Limb (tissue), 2 donors: ENCODE measurements around the gene RNF112.

ENCODE experiments used
- DNase-seq, 2 donors: peaks; one replicate each; pipeline ENCODE4 v3.0.0-alpha.2; 2016; ENCODE audit errors: extremely low spot score in 2 of 2

RNF112 gene

GRCh38 chr17:19375732-19376131 lies 35.3 kb upstream of the RNF112 start:
- DNase-seq = no peak

DNA sequence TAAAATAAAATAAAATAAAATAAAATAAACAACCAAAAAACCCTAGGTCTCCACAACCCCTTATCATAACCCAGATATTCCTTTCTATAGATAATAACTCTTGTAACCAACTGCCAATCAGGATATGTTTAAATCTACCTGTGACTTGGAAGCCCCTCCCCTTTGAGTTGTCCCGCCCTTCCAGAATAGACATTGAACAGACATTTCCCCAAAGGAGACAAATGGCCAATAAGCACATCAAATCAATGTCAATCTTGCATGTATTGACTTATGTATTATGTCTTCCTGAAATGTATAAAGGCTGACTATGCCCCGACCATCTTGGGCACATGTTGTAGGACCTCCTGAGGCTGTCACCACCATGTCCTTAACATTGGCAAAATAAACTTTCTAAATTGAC lies 34.2 kb upstream of the RNF112 start:
- no peak for DNase-seq

DNA sequence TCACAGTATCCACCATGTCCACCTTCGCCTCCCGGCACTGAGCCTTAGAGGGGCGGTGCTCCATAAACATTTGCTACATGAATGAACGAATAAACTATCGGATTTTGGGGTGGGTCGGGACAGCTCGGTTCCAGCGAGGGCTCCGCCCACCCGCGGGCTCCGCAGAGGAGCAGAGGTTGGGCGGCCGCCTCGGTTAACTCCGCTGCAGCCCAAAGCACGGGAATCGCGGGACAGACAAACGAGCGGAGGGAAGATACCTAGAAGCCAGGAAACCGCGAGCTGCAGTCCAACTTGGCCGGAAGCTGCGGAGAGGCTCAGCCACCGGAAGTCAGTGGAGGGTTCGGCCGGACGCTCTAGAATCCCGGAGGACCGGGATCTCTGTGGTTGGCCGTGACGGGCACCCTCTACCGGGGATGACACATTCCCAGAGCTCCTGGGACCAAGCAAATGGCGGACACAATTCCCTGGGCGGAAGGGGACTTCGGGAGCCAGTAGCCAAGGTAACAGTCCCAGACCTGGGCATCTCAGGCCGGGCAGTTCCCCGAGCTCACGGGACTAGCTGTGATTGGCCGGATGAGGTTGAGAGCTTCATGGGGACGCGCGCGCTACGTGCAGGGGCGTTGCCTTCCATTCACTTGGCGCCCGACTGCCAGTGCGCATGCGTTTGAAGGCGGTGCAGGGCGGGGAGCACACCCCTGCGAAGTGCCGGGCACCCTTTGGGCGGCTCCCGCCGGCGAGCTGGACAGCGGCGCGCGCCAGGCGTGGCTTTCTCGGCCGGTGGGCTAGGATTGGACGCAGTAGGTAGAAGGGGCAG lies 33.2 kb upstream of the RNF112 start:
- DNase-seq = peak; percentile 99

- no peak for DNase-seq
These were observed 32.3 kb upstream of the RNF112 start, which contains the start of gene MAPK7 for GRCh38 chr17:19378416-19379360. MAPK7 (plus strand) TSS chr17:19378498; CDS start chr17:19378901, 403 bp downstream.

- DNase-seq = no peak
These were observed 31.5 kb upstream of the RNF112 start for GRCh38 chr17:19379361-19380065.

GRCh38 chr17:19380481-19381301 lies 30.3 kb upstream of the RNF112 start:
- DNase-seq = no peak

DNA sequence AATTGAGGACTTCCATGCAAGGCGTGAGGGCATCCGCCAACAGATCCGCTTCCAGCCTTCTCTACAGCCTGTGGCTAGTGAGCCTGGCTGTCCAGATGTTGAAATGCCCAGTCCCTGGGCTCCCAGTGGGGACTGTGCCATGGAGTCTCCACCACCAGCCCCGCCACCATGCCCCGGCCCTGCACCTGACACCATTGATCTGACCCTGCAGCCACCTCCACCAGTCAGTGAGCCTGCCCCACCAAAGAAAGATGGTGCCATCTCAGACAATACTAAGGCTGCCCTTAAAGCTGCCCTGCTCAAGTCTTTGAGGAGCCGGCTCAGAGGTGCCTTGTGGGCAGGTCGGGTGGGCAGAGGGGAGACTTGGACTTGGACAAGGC lies 29.7 kb upstream of the RNF112 start:
- no peak for DNase-seq

GRCh38 chr17:19381741-19382444 lies 29.1 kb upstream of the RNF112 start:
- DNase-seq = no peak

DNA sequence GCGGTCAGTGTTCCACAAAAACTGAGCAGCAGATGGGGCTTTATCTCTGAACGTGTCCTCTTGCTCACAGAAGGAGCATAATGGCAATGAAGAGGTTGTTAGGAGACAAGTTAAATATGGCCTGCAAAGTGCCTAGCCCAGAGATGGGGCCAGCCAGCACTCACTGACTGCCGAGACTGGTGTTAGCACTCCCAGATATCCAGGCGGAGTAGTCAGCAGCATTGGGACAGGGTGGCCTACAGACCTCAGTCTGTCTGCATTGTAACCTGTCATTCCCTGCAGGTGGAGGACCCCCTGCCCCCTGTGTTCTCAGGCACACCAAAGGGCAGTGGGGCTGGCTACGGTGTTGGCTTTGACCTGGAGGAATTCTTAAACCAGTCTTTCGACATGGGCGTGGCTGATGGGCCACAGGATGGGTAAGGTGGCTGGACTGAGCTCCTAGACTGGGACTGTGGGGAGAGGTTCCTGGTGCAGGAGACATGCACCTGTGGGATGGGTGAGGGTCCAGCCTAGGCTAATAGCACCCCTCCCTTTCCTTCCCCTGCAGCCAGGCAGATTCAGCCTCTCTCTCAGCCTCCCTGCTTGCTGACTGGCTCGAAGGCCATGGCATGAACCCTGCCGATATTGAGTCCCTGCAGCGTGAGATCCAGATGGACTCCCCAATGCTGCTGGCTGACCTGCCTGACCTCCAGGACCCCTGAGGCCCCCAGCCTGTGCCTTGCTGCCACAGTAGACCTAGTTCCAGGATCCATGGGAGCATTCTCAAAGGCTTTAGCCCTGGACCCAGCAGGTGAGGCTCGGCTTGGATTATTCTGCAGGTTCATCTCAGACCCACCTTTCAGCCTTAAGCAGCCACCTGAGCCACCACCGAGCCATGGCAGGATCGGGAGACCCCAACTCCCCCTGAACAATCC lies 28.2 kb upstream of the RNF112 start:
- no peak for DNase-seq

- DNase-seq = no peak
These were observed 27.2 kb upstream of the RNF112 start for GRCh38 chr17:19383681-19384470.

DNA sequence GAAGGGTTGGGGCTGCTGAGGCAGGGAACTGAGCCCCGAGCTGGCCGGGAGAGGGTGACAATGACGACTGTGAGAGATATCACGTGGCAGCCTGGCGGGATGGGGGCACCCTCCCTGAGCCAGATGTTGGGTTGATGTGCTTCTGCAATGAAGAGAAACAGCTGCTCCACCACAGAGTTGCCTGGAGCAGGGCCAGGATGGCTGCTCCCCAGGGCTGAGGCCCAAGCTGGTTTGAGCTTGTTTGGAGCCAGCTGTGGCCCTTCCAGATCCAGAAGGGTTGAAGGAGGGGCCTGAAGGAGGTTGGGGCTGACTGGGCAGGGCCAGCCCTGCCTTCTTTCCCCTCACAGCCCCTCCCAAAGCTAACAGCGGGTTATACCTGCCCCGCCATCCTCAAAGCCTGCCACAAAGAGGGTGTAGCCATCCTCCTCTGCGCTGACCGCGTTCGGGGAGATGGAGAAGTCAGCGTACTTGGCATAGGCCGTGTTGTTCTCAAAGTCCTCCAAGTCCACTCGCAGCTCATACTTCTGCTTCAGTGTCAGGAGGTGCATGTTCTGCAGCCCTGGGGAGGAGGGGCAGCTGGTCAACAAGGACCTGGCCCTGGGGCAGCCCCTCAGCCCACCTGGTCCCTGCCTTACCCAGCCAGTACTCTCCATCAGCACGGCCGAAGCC lies 26.2 kb upstream of the RNF112 start:
- DNase-seq = peak; percentile 89 to 91

DNA sequence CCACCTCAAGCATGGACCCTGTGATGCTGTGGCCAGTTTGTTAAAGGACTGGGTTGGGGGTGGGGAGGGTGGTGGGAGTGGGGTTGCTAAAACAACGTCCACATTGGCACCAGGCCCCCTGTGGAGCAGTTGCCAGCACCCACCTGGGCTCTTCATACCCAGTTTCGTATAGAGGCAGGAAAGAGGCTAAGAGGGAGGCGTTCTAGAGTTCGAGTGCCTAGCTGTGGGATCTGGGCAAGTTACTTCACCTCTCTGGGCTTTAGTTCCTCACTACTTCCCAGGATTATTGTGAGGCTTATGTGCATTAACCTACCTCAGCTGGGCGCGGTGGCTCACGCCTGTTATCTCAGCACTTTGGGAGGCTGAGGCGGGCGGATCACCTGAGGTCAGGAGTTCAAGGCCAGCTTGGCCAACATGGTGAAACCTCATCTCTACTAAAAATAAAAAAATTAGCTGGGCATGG lies 25.5 kb upstream of the RNF112 start:
- no peak for DNase-seq

- no peak for DNase-seq
These were observed 24.7 kb upstream of the RNF112 start for GRCh38 chr17:19386051-19386929.

- DNase-seq = peak; percentile 94
These were observed 23.8 kb upstream of the RNF112 start, which contains the start of gene MFAP4 for GRCh38 chr17:19386974-19387920. MFAP4 (minus strand) TSS chr17:19387190; CDS start chr17:19387155, 35 bp downstream.

- DNase-seq = no peak
These were observed 23.0 kb upstream of the RNF112 start for GRCh38 chr17:19387921-19388521.
